IMR-90 (cell line): Measurements from ENCODE around the gene RAB38.

Source experiments
- CEBPB ChIP-seq: IDR thresholded peaks from 2 replicates; pipeline ENCODE4 v1.6.1; 2012; ENCODE audit warnings: low read depth, low read length, improper control_type of control experiment
- CTCF ChIP-seq: conservative IDR thresholded peaks from 2 replicates; pipeline ENCODE4 v1.5.1; 2012; ENCODE audit warnings: mild to moderate bottlenecking, low read depth, low read length, improper control_type of control experiment
- RFX5 ChIP-seq: IDR thresholded peaks from 2 replicates; pipeline ENCODE4 v1.8.0; 2012; ENCODE audit warnings: low read depth, mild to moderate bottlenecking, low read length, moderate library complexity

GRCh38 chr11:88188932-88189253, 13.7 kb upstream of the RAB38 start:
- TF ChIP-seq CTCF (no peak), RFX5 (no peak), CEBPB (no peak)
